HEK293 (cell line): Measurements from ENCODE around the gene EDARADD.

Source experiments
- BCL11B ChIP-seq: fragments of 450-650 bp; formaldehyde crosslinking; IDR thresholded peaks from 2 replicates; pipeline ENCODE4 v1.5.1; 2016; ENCODE audit warnings: low read depth, missing biosample characterization, missing genetic modification characterization
- KLF9 ChIP-seq: fragments of 450-650 bp; formaldehyde crosslinking; IDR thresholded peaks from 2 replicates; pipeline ENCODE4 v1.5.1; 2016; ENCODE audit warnings: missing biosample characterization, missing genetic modification characterization, low read depth
- PRDM6 ChIP-seq: fragments of 450-650 bp; formaldehyde crosslinking; IDR thresholded peaks from 2 replicates; pipeline ENCODE4 v1.5.1; 2017; ENCODE audit warnings: missing biosample characterization, missing genetic modification characterization
- ZBTB1 ChIP-seq: fragments of 450-650 bp; formaldehyde crosslinking; IDR thresholded peaks from 2 replicates; pipeline ENCODE4 v1.5.1; 2016; ENCODE audit warnings: missing biosample characterization, missing genetic modification characterization
- ZBTB20 ChIP-seq: fragments of 450-650 bp; formaldehyde crosslinking; IDR thresholded peaks from 2 replicates; pipeline ENCODE4 v1.5.1; 2016; ENCODE audit warnings: missing biosample characterization, missing genetic modification characterization
- ZBTB48 ChIP-seq: fragments of 450-650 bp; formaldehyde crosslinking; IDR thresholded peaks from 2 replicates; pipeline ENCODE4 v1.5.1; 2016; ENCODE audit warnings: missing biosample characterization, missing genetic modification characterization
- ZFHX2 ChIP-seq: fragments of 450-650 bp; formaldehyde crosslinking; conservative IDR thresholded peaks from 2 replicates; pipeline ENCODE4 v1.5.1; 2016; ENCODE audit warnings: missing biosample characterization, missing genetic modification characterization
- ZNF121 ChIP-seq: fragments of 450-650 bp; formaldehyde crosslinking; IDR thresholded peaks from 2 replicates; pipeline ENCODE4 v1.5.1; 2016; ENCODE audit warnings: missing biosample characterization, missing genetic modification characterization
- ZNF239 ChIP-seq: fragments of 450-650 bp; formaldehyde crosslinking; IDR thresholded peaks from 2 replicates; pipeline ENCODE4 v1.5.1; 2016; ENCODE audit warnings: missing biosample characterization, missing genetic modification characterization
- ZNF26 ChIP-seq: fragments of 450-650 bp; formaldehyde crosslinking; IDR thresholded peaks from 2 replicates; pipeline ENCODE4 v1.5.1; 2016; ENCODE audit warnings: missing biosample characterization, missing genetic modification characterization
- ZNF335 ChIP-seq: fragments of 450-650 bp; formaldehyde crosslinking; conservative IDR thresholded peaks from 2 replicates; pipeline ENCODE4 v1.5.1; 2016; ENCODE audit warnings: missing biosample characterization, missing genetic modification characterization
- ZNF433 ChIP-seq: fragments of 450-650 bp; formaldehyde crosslinking; IDR thresholded peaks from 2 replicates; pipeline ENCODE4 v1.5.1; 2016; ENCODE audit warnings: missing biosample characterization, missing genetic modification characterization, low read depth
- ZNF518A ChIP-seq: fragments of 450-650 bp; formaldehyde crosslinking; conservative IDR thresholded peaks from 2 replicates; pipeline ENCODE4 v1.5.1; 2016; ENCODE audit warnings: low read depth, missing biosample characterization, missing genetic modification characterization
- ZNF529 ChIP-seq: fragments of 450-650 bp; formaldehyde crosslinking; IDR thresholded peaks from 2 replicates; pipeline ENCODE4 v1.5.1; 2017; ENCODE audit warnings: missing genetic modification characterization, missing biosample characterization; ENCODE audit not compliant: insufficient replicate concordance
- ZNF549 ChIP-seq: fragments of 450-650 bp; IDR thresholded peaks from 2 replicates; pipeline ENCODE4 v1.5.1; 2018; ENCODE audit warnings: missing biosample characterization, missing genetic modification characterization, mild to moderate bottlenecking, inconsistent platforms, moderate library complexity
- ZNF677 ChIP-seq: fragments of 450-650 bp; IDR thresholded peaks from 2 replicates; pipeline ENCODE4 v1.5.0; 2018; ENCODE audit warnings: missing biosample characterization, mild to moderate bottlenecking, missing genetic modification characterization, moderate library complexity
- ZNF707 ChIP-seq: fragments of 450-650 bp; formaldehyde crosslinking; IDR thresholded peaks from 2 replicates; pipeline ENCODE4 v1.5.1; 2016; ENCODE audit warnings: missing biosample characterization, missing genetic modification characterization
- ZNF76 ChIP-seq: fragments of 450-650 bp; formaldehyde crosslinking; IDR thresholded peaks from 2 replicates; pipeline ENCODE4; 2016; ENCODE audit warnings: low read depth, missing biosample characterization, missing genetic modification characterization, borderline replicate concordance
- ZNF792 ChIP-seq: fragments of 450-650 bp; formaldehyde crosslinking; IDR thresholded peaks from 2 replicates; pipeline ENCODE4 v1.5.1; 2016; ENCODE audit warnings: missing biosample characterization, missing genetic modification characterization
- ZSCAN30 ChIP-seq: fragments of 450-650 bp; IDR thresholded peaks from 2 replicates; pipeline ENCODE4 v1.5.1; 2018; ENCODE audit warnings: missing biosample characterization, mild to moderate bottlenecking, missing genetic modification characterization, moderate library complexity
- TF ChIP-seq, protein P1 (sequence below): fragments of 450-650 bp; formaldehyde crosslinking; IDR thresholded peaks from 2 replicates; pipeline ENCODE4 v1.5.1; 2016; ENCODE audit warnings: missing biosample characterization, missing genetic modification characterization
- TF ChIP-seq, protein P2 (sequence below): fragments of 450-650 bp; formaldehyde crosslinking; IDR thresholded peaks from 2 replicates; pipeline ENCODE4 v1.5.1; 2016; ENCODE audit warnings: missing biosample characterization, missing genetic modification characterization

EDARADD gene

DNA sequence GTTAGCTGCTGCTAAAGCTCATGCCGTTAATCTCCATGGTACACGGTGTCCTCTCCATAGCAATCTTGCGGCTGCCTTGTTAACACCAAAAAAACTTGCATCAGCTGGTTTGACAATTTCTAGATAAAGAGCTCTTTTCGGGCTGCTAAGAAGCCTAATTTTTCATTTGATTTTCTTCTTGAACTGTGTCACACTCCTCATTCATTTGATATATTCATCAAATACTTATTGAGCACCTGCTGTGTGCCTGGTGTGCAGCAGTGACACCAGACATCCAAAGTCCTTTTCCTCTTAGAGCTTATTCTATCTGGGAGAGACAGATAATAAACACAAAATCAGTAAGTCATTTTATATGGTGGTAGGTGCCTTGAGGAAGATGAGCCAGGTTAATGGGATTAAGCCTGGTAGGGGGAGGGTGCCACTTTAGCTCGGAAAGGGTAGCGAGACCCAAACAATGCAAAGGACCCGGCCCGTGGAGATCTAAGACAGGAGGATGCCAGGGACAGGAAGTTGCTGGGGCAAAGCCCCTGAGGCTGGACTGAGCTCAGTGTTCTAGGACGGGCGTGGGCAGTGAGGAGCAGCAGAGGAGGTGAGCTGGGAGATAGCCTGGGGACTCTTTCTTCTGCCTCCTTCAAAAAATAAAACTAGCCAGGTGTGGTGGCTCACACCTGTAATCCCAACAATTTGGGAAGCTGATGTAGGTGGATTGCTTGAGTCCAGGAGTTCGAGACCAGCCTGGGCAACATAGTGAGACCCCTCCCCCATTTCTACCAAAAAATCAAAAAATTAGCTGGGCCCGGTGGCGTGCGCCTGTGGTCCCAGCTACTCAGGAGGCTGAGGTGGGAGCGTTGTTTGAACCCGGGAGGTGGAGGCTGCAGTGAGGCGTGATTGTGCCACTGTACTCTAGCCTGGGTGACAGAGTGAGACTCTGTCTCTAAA lies 79.0 kb downstream of the EDARADD start (continued):
- TF ChIP-seq ZNF677 (tag by site-specific recombination): no peak
- TF ChIP-seq BCL11B: no peak
- no peak for TF ChIP-seq KLF9
- TF ChIP-seq PRDM6 (tag by site-specific recombination): peak; percentile 87
- TF ChIP-seq ZNF529 (tag by site-specific recombination): no peak
- peak; percentile 80 for TF ChIP-seq ZNF792 (tag by site-specific recombination)
- TF ChIP-seq, protein P1, sequence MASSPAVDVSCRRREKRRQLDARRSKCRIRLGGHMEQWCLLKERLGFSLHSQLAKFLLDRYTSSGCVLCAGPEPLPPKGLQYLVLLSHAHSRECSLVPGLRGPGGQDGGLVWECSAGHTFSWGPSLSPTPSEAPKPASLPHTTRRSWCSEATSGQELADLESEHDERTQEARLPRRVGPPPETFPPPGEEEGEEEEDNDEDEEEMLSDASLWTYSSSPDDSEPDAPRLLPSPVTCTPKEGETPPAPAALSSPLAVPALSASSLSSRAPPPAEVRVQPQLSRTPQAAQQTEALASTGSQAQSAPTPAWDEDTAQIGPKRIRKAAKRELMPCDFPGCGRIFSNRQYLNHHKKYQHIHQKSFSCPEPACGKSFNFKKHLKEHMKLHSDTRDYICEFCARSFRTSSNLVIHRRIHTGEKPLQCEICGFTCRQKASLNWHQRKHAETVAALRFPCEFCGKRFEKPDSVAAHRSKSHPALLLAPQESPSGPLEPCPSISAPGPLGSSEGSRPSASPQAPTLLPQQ (tag by site-specific recombination): no peak
- TF ChIP-seq ZNF518A (tag by site-specific recombination): peak; percentile 40; the same call in 1 of the 2 replicates
- peak; percentile 12; the same call in 1 of the 2 replicates for TF ChIP-seq ZNF335 (tag by site-specific recombination)
- TF ChIP-seq ZNF76 (tag by site-specific recombination): no peak
- no peak for TF ChIP-seq ZBTB1 (tag by site-specific recombination)
- TF ChIP-seq ZSCAN30 (tag by site-specific recombination): no peak
- no peak for TF ChIP-seq ZNF707 (tag by site-specific recombination)
- peak; percentile 33 for TF ChIP-seq ZBTB20 (tag by site-specific recombination)
- TF ChIP-seq ZNF26: no peak
- TF ChIP-seq ZFHX2 (tag by site-specific recombination): peak; percentile 30; the same call in 1 of the 2 replicates
- no peak for TF ChIP-seq ZNF239 (tag by site-specific recombination)
- TF ChIP-seq, protein P2, sequence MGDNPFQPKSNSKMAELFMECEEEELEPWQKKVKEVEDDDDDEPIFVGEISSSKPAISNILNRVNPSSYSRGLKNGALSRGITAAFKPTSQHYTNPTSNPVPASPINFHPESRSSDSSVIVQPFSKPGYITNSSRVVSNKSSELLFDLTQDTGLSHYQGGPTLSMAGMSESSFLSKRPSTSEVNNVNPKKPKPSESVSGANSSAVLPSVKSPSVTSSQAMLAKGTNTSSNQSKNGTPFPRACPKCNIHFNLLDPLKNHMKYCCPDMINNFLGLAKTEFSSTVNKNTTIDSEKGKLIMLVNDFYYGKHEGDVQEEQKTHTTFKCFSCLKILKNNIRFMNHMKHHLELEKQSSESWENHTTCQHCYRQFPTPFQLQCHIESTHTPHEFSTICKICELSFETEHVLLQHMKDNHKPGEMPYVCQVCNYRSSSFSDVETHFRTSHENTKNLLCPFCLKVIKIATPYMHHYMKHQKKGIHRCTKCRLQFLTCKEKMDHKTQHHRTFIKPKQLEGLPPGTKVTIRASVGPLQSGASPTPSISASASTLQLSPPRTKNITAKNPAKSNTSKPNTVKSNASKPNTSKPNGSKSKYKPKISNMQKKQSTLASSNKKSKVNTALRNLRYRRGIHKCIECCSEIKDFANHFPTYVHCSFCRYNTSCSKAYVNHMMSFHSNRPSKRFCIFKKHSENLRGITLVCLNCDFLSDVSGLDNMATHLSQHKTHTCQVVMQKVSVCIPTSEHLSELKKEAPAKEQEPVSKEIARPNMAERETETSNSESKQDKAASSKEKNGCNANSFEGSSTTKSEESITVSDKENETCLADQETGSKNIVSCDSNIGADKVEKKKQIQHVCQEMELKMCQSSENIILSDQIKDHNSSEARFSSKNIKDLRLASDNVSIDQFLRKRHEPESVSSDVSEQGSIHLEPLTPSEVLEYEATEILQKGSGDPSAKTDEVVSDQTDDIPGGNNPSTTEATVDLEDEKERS (tag by site-specific recombination): no peak
- no peak for TF ChIP-seq ZBTB48 (tag by site-specific recombination)
- peak; percentile 94 for TF ChIP-seq ZNF121 (tag by site-specific recombination)
- TF ChIP-seq ZNF433: no peak
- no peak for TF ChIP-seq ZNF549 (tag by site-specific recombination)
